H9 (cell line): ENCODE measurements around the gene SPOUT1. TPM values are rescaled to one million over a fixed set of nuclear protein-coding genes. Genes with fewer than 3 reads are reported as not detected.

Experiments used
- DNase-seq: peaks from one replicate; pipeline ENCODE4 v3.0.0-alpha.2; 2017
- H2AFZ ChIP-seq: one replicate; pipeline ENCODE4 v1.6.1; 2013; ENCODE audit warnings: mild to moderate bottlenecking, low read length, control low read depth, moderate library complexity
- H2AK5ac ChIP-seq: 2 replicates; pipeline ENCODE4 v1.6.1; 2013; ENCODE audit warnings: low read length, control low read depth, mixed read lengths; ENCODE audit not compliant: insufficient read length
- H2BK120ac ChIP-seq: one replicate; pipeline ENCODE4 v1.6.1; 2013; ENCODE audit warnings: low read depth, mild to moderate bottlenecking, low read length, control low read depth, inconsistent platforms; ENCODE audit not compliant: poor library complexity, severe bottlenecking
- H2BK12ac ChIP-seq: 2 replicates; pipeline ENCODE4 v1.6.1; 2013; ENCODE audit warnings: low read length, control low read depth, mixed read lengths, low read depth; ENCODE audit not compliant: insufficient read length
- H2BK15ac ChIP-seq: 2 replicates; pipeline ENCODE4 v1.6.1; 2013; ENCODE audit warnings: low read depth, low read length, control low read depth
- H2BK20ac ChIP-seq: one replicate; pipeline ENCODE4 v1.6.1; 2013; ENCODE audit warnings: low read depth, mild to moderate bottlenecking, low read length, control low read depth, inconsistent platforms; ENCODE audit not compliant: poor library complexity, severe bottlenecking
- H2BK5ac ChIP-seq: 2 replicates; pipeline ENCODE4 v1.6.1; 2013; ENCODE audit warnings: low read length, control low read depth, mixed read lengths; ENCODE audit not compliant: insufficient read length
- H3K14ac ChIP-seq: 2 replicates; pipeline ENCODE4 v1.6.1; 2013; ENCODE audit warnings: low read length, control low read depth; ENCODE audit not compliant: insufficient read depth
- H3K18ac ChIP-seq: 2 replicates; pipeline ENCODE4 v1.6.1; 2013; ENCODE audit warnings: low read depth, mild to moderate bottlenecking, mixed read lengths, low read length, control low read depth; ENCODE audit not compliant: insufficient read length
- H3K23ac ChIP-seq: 2 replicates; pipeline ENCODE4 v1.6.1; 2013; ENCODE audit warnings: low read length, control low read depth, mixed read lengths, low read depth; ENCODE audit not compliant: insufficient read length
- H3K23me2 ChIP-seq: 2 replicates; pipeline ENCODE4 v1.6.1; 2013; ENCODE audit warnings: low read depth, mild to moderate bottlenecking, mixed read lengths, low read length, control low read depth; ENCODE audit not compliant: insufficient read length, poor library complexity, severe bottlenecking
- H3K27ac ChIP-seq: 2 replicates; pipeline ENCODE4 v1.5.1; 2013; ENCODE audit warnings: low read length, control low read depth, mixed read lengths, low read depth; ENCODE audit not compliant: insufficient read length
- H3K27me3 ChIP-seq: 2 replicates; pipeline ENCODE4 v1.6.1; 2013; ENCODE audit warnings: low read length, control low read depth, inconsistent platforms; ENCODE audit not compliant: insufficient read depth
- H3K4ac ChIP-seq: 2 replicates; pipeline ENCODE4 v1.6.1; 2013; ENCODE audit warnings: low read depth, mild to moderate bottlenecking, control low read depth, inconsistent platforms, low read length, moderate library complexity
- H3K4me1 ChIP-seq: 2 replicates; pipeline ENCODE4 v1.6.1; 2013; ENCODE audit warnings: low read length, control low read depth, inconsistent platforms; ENCODE audit not compliant: insufficient read depth
- H3K4me2 ChIP-seq: 2 replicates; pipeline ENCODE4 v1.6.1; 2013; ENCODE audit warnings: low read length, control low read depth, mixed read lengths; ENCODE audit not compliant: insufficient read length, insufficient read depth
- H3K56ac ChIP-seq: 2 replicates; pipeline ENCODE4 v1.6.1; 2013; ENCODE audit warnings: low read depth, mild to moderate bottlenecking, mixed read lengths, low read length, control low read depth; ENCODE audit not compliant: insufficient read length
- H3K79me1 ChIP-seq: 2 replicates; pipeline ENCODE4 v1.6.1; 2013; ENCODE audit warnings: low read depth, mild to moderate bottlenecking, moderate library complexity, low read length, control low read depth, inconsistent platforms; ENCODE audit not compliant: insufficient read depth, poor library complexity, severe bottlenecking
- H3K79me2 ChIP-seq: 2 replicates; pipeline ENCODE4 v1.6.1; 2013; ENCODE audit warnings: low read length, control low read depth, inconsistent platforms; ENCODE audit not compliant: insufficient read depth
- H3K9ac ChIP-seq: 2 replicates; pipeline ENCODE4 v1.6.1; 2013; ENCODE audit warnings: low read length, control low read depth, mixed read lengths; ENCODE audit not compliant: insufficient read length; ENCODE audit errors: extremely low read depth
- H3K9me3 ChIP-seq: one replicate; pipeline ENCODE4 v1.6.1; 2013; ENCODE audit warnings: low read depth, low read length, inconsistent platforms; ENCODE audit not compliant: control insufficient read depth
- H3T11ph ChIP-seq: one replicate; pipeline ENCODE4 v1.6.1; 2013; ENCODE audit warnings: mild to moderate bottlenecking, low read length, control low read depth, inconsistent platforms
- H4K20me1 ChIP-seq: one replicate; pipeline ENCODE4 v1.6.1; 2013; ENCODE audit not compliant: control insufficient read depth, insufficient read length, insufficient read depth
- H4K5ac ChIP-seq: 2 replicates; pipeline ENCODE4 v1.6.1; 2013; ENCODE audit warnings: low read depth, mild to moderate bottlenecking, mixed read lengths, low read length, control low read depth; ENCODE audit not compliant: insufficient read length
- H4K8ac ChIP-seq: replicated peaks from 2 replicates; pipeline ENCODE4 v1.6.1; 2013; ENCODE audit warnings: low read length, control low read depth, mixed read lengths, low read depth; ENCODE audit not compliant: insufficient read length
- H4K91ac ChIP-seq: 2 replicates; pipeline ENCODE4 v1.6.1; 2013; ENCODE audit warnings: low read depth, mild to moderate bottlenecking, moderate library complexity, mixed read lengths, low read length, control low read depth; ENCODE audit not compliant: insufficient read length
- H3K27ac Mint-ChIP-seq, 3 experiments: 2 replicates in 2 of 3; 3 replicates in 1 of 3; pipeline ENCODE4 v1.8.0; 2020 to 2021; ENCODE audit warnings: mixed read lengths in 3 of 3, mild to moderate bottlenecking in 1 of 3, moderate library complexity in 1 of 3
- H3K27me3 Mint-ChIP-seq: 2 replicates; pipeline ENCODE4 v1.8.0; 2021; ENCODE audit warnings: low read depth, mild to moderate bottlenecking, moderate library complexity, mixed read lengths
- H3K36me3 Mint-ChIP-seq, 3 experiments: 2 replicates in 2 of 3; 3 replicates in 1 of 3; pipeline ENCODE4 v1.8.0; 2020 to 2021; ENCODE audit warnings: low read depth in 3 of 3, mixed read lengths in 3 of 3; ENCODE audit not compliant: insufficient read depth in 1 of 3
- H3K4me1 Mint-ChIP-seq, 2 experiments: 2 replicates each; pipeline ENCODE4 v1.8.0; 2020; ENCODE audit warnings: mixed read lengths in 2 of 2
- H3K4me3 Mint-ChIP-seq, 2 experiments: 2 replicates in 1 of 2; 3 replicates in 1 of 2; pipeline ENCODE4 v1.8.0; 2020 to 2021; ENCODE audit warnings: mild to moderate bottlenecking in 2 of 2, mixed read lengths in 2 of 2, moderate library complexity in 1 of 2
- H3K9me3 Mint-ChIP-seq, 2 experiments: 2 replicates in 1 of 2; 3 replicates in 1 of 2; pipeline ENCODE4 v1.8.0; 2020; ENCODE audit warnings: mild to moderate bottlenecking in 2 of 2, mixed read lengths in 2 of 2, moderate library complexity in 1 of 2
- CTCF ChIP-seq: fragments of 200-600 bp; sonication (generic); conservative IDR thresholded peaks from 3 replicates; pipeline ENCODE4 v1.8.0; 2021; ENCODE audit warnings: antibody characterized with exemption, mild to moderate bottlenecking
- WGBS: extraction: QIAGEN DNeasy Blood & Tissue Kit; methylation state at CpG from one replicate; pipeline ENCODE4 v1.1.7; 2013; ENCODE audit warnings: missing lambda C conversion rate, low lambda C conversion rate, mixed read lengths; ENCODE audit not compliant: insufficient read length; ENCODE audit errors: extremely low coverage; 5-methylcytosine and 5-hydroxymethylcytosine counted together
- total RNA-seq: library from RNA; stranded (reverse); gene quantifications from 2 replicates; pipeline ENCODE4 v1.2.1, GENCODE V29; 2021

Gene SPOUT1
- total RNA-seq, 1 experiment from 2014 or later: 86.3 TPM

- Histone ChIP-seq H3K14ac (no peak overlapping the region), H3K56ac (no peak overlapping the region), H3K23me2 (no peaks in the 10 kb centered on the region), H2AK5ac (no peak overlapping the region), H2BK5ac (no peak overlapping the region), H4K8ac (no peak overlapping the region), H3K27me3 (no peaks in the 10 kb centered on the region), H3K4me1 (no peaks in the 10 kb centered on the region), H4K20me1 (no peaks in the 10 kb centered on the region), H3K4me2 (no peak overlapping the region), H2BK120ac (no peak overlapping the region), H3K23ac (no peak overlapping the region), H3K9ac (no peak overlapping the region), H2BK12ac (no peak overlapping the region), H3K9me3 (no peaks in the 10 kb centered on the region), H3K4ac (no peak overlapping the region), H3K79me2 (no peaks in the 10 kb centered on the region), H3K79me1 (no peaks in the 10 kb centered on the region), H4K5ac (no peak overlapping the region), H2BK15ac (no peak overlapping the region), H3T11ph (no peak overlapping the region), H2AFZ (no peak overlapping the region), H3K27ac (no peak overlapping the region), H4K91ac (no peak overlapping the region), H2BK20ac (no peak overlapping the region), H3K18ac (no peak overlapping the region)
- WGBS: no CpG with 5 or more reads among the region's 14 CpGs
- H3K4me3 Mint-ChIP-seq: no peak overlapping the region
- H3K36me3 Mint-ChIP-seq: peaks cover 18 to 30% (median 24%) of the 10 kb centered on the region in 3 experiments; a peak in 6 of 7 replicates
- H3K27ac Mint-ChIP-seq: no peak overlapping the region
- no peaks in the 10 kb centered on the region for H3K4me1 Mint-ChIP-seq
- H3K9me3 Mint-ChIP-seq: no peaks in the 10 kb centered on the region; a peak in 1 of 5 replicates
- no peak for DNase-seq
- no peak for TF ChIP-seq CTCF
- H3K27me3 Mint-ChIP-seq: no peaks in the 10 kb centered on the region
Measured at GRCh38 chr9:128836509-128837145, 7.0 kb upstream of the SPOUT1 start.
